NCI-H146 treated with DMSO at 0.1 percent for 48 hours (cell line): Measurements from ENCODE around the gene LRRC63.
"Not testable (repeated sequence)": the region's sequence is repeated elsewhere in the genome, so short reads cannot be mapped to it uniquely, and the experiment has no call there.

Experiments used
- DNase-seq: peaks from one replicate; lab custom pipeline; 2025; ENCODE audit not compliant: unreplicated experiment; lab: John Stamatoyannopoulos, UW

LRRC63 gene

DNA sequence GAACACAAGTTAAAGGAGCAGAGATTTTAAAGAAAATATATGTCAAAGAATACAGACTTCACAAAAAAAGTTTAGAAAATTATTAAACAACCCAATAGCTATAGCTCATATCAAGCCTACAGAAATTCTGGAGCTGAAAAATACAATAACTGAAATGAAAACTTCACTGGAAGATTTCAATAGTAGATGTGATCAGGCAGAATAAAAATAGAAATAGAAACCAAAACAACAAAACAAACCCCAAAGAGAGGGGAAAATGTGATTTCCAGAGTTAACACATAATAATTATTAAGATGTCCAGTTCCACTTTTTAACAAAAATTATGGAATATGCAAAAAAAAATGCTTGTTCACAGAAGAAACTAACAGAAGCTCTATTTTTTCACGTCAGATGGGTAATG lies 23.6 kb downstream of the LRRC63 start:
- DNase-seq, result no peak

GRCh38 chr13:46265292-46265691 lies 53.6 kb downstream of the LRRC63 start:
- DNase-seq, result no peak

GRCh38 chr13:46267166-46267565 lies 55.4 kb downstream of the LRRC63 start:
- DNase-seq, result no peak

GRCh38 chr13:46270416-46270815 lies 58.7 kb downstream of the LRRC63 start:
- DNase-seq, result no peak

DNA sequence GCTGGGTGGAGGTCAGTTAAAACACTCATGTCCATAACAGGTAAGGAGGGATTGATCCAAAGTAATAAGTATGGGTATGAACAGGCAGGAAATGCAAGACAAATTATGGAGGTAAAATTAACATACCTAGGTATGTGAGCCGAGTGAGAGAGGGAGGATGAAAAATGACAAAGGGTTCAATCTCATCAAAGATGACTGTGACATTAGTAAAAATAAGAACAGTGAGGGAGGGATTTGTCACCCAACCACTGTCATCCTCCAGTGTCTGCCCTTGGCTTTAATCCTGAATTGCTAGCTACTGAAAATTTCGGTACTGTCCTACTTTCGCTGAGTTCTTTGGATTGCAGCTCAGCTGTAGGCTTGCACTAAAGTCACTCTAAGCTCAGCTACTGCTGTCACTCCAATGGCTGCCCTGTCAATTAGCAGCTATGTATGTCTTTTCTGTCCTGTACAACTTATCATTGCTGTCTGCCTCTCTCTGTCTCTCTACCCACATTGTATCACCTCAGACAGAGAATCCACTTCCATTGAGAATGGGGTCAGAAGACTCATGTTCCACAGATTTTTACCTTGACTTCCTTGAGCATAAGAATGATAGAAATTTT lies 62.5 kb downstream of the LRRC63 start:
- DNase-seq, result no peak

- no peak for DNase-seq
Observed at GRCh38 chr13:46278474-46278873, 66.7 kb downstream of the LRRC63 start.

DNA sequence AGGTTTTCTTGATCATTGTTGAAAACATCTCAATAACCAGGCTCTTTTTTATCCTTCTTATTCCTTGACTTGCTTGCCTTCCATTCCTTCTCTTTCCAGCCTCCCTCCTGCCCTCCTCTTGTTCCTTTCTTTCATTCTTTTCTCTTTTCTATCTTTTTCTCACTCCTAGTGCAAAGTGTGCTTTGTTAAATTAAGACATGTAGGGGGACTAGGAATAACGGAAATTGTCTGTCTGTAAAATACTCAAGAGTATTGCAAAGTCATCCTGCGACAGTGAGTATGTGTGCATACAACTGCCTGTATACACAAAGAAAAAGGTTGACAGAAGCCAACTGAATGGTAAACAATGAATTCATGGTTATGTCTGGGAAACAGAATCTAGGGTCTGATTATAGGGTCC lies 70.1 kb downstream of the LRRC63 start:
- DNase-seq, result no peak

GRCh38 chr13:46283912-46284824 lies 72.4 kb downstream of the LRRC63 start:
- DNase-seq, result not testable (repeated sequence)

GRCh38 chr13:46286972-46287371 lies 75.2 kb downstream of the LRRC63 start:
- DNase-seq, result no peak

DNA sequence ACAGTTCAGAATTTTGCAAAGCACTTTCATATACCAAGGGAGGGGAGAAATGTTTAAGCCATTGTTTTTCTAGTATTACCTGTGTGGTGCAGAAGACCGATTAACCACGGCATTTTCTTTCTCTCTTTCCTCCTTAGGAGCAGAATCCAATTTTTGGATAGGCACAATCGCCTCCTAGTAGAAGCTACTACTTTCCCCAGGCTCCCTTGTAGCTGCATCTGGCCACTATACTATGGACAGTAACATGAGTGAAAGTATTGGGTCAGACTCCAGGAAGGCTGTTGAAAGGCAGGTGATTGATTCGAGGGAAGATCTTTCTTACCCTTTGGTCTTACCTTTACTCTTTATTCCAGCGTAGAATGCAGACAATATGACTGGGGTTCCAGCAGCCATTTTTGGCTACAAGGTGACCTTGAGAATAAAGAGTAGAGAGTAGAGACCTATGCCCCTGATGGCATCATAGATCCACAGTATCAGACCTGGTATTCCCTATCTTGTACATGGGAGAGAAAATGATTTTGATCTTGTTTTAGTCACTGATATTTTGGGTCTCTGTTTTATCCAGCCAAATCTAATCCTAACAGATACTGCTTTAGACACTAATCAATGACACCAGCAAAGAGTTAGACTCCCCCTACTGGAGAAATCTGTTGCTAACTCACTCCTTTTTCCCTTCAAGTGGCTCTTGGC lies 77.0 kb downstream of the LRRC63 start:
- DNase-seq, result peak; percentile 37

DNA sequence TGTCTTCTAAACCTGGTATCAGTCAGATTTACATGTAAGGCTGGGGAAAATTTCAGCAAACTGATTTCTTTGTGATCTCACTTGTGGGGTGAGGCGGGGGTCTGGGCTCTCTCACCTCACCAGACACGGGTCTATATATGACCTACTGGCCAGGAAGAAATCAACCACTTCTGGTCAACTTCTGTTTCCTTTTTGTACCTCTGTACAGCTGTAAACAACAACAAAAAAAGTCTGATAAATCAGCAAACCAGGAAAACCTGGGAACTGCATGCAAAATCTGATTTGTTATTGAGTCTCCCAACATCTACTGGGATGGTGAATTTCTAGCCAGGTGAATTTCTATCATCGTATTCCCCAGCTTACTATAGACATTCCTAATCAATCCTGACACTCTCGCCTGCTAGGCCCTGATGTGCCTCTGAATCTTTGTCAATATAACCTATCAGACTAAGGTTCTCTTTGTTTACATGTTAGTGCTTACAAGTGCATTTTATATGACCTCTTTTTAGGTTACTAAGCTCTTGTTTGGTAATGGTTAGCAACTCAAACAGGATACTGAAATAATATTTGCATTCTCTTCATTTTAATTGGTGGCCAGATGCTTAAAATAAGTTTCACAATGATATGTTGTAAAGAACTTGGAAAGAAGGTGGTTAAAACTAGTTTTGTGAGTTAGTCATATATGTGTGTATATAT lies 77.7 kb downstream of the LRRC63 start:
- DNase-seq, result no peak

- DNase-seq, result no peak
Observed at GRCh38 chr13:46290434-46290833, 78.7 kb downstream of the LRRC63 start.

- DNase-seq, result no peak
Observed at GRCh38 chr13:46293436-46293835, 81.7 kb downstream of the LRRC63 start.

DNA sequence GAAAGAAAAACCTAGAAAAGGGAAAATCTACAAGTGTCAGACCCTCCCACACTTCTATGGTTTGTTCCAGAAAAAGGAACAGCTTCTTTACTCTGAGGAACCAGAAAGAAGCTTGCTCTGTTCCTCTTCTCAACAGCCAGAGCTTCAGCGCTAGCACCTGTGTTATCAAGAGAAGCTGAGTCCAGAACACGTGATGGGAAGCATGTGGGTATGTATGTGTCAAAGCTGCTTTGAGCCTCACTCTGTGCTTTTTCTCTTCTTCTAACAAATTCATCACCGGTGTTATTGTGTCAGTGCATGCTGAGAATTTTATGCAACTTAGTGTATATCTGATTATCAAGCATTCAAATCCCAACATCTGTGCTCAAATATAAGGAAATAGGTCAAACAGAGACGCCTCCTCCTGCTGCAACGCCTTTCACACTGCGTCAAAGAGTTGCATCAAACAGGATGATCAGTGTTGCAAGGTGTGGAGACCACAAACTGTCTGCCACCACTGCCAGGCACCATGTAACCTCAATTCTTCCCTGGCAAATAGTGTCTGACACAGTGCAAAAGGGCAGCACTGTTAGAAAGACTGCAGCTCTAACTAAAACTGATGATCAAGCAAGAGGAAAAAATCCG lies 83.9 kb downstream of the LRRC63 start:
- DNase-seq, result no peak

DNA sequence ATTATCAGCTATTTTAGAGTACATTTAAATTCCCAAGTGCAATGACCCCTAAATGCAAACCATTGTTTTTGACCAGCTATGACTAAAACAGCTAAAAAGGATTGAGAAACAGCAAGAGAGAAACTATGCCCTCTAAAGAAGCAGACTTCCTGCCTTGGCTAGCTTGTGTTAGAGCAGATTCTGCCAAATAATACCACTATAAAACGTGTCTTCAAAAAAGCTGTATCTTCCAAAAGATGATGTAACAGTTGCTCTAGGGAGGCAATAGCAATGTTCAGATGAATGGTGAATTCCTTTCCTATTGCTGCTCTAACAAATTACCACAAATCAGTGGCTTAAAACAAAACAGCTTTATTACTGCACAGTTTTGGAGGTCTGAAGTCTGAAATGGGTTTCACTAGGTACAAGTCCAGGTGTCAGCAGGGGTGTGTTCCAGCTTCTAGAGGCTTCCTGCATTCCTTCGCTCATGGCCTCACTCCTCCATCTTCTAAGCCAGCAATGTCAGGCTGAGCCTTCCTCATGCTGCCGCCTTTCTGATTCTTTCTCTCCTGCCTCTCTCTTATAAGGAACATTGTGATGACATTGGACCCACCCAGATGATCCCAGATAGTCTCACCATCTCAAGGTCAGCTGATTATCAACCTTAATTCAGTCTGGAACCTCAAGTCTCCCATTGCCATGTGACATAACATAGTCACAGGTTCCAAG lies 84.5 kb downstream of the LRRC63 start:
- no peak for DNase-seq

DNA sequence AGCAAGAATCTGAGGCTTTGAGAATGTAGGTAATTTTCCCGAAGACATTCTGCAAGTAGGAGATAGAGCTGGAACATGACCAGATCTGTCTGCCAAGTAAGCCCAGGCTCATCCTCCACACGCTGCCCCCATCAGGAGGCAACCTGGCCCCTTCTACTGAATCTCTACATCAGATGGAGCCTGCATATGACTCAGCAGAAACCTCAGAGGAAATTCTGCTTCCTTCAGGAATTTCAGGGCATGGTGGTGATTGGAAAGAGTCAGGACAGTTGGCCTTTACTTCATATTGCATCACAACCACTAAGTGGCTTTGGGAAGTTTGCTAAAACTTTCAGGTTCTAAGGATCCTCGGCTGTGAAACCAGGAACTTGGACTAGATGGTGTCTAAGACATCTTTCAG lies 85.2 kb downstream of the LRRC63 start:
- no peak for DNase-seq

GRCh38 chr13:46297361-46297811 lies 85.7 kb downstream of the LRRC63 start:
- no peak for DNase-seq

GRCh38 chr13:46303742-46304385 lies 92.1 kb downstream of the LRRC63 start:
- no peak for DNase-seq

DNA sequence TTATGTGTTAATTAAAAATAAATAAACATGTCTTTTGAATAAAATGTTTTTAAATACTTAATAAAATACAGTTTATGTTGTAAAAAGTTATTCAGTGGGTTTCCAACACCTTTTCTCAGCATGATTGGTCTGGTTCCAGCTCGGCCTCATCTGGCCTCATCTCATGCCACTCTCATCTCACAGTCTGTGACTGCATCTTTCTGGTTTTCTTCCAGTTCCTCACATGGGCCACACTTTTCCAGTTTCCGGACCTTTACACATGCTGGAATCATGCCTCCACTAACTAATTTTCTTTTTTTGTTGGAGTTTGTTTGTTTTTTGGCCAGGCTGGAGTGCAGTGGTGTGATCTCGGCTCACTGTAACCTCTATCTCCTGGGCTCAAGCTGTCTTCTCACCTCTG lies 92.8 kb downstream of the LRRC63 start:
- DNase-seq, result no peak

DNA sequence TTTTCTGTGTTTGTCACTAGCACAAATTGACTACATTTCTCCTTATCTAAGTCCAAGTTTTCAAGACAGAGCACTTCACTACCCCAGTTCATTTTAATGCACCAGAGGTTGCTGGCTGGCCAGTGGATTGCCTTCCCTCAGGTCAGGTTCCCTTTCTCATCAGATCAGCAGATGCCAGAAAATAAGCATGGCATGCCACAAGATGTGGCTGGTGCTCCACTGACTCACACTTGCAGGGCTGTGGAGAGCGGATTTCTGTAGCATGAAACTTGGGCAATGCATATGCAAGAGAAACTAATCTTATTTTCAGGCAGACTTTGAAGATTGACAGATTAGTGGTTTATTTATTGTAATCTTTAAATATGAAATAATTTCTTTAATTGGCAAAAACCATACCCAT lies 95.8 kb downstream of the LRRC63 start:
- DNase-seq, result no peak
